ENCODE data around the gene GLT1D1.

GLT1D1 gene

GRCh38 chr12:128823216-128823915, 29.9 kb upstream of the GLT1D1 start:
- H3K4me3 ChIP-seq (replicated peaks; ENCODE audit: low read depth, low read length), result peak overlapping the region; percentile 90

GRCh38 chr12:128823916-128824839, 29.1 kb upstream of the GLT1D1 start, which contains the start of gene SLC15A4:
Gene SLC15A4, minus strand, starts transcription at chr12:128823958. Its CDS starts 15 bp downstream, at chr12:128823943.
- peak; percentile 25 for TF ChIP-seq CTCF (IDR thresholded peaks at IDR 0.05; ENCODE audit: low read length, missing control alignments)
- peak; percentile 90 for DNase-seq (ENCODE audit: low read depth)
- peak within 1 kb of the TSS; percentile 90 for H3K4me3 ChIP-seq (replicated peaks; ENCODE audit: low read depth, low read length)

More at GRCh38 chr12:128823216-128823915, 29.9 kb upstream of the GLT1D1 start:
- TF ChIP-seq CTCF (IDR thresholded peaks at IDR 0.05; ENCODE audit: low read length, missing control alignments), result no peak
- DNase-seq (ENCODE audit: low read depth), result no peak

GRCh38 chr12:128825835-128826234, 27.4 kb upstream of the GLT1D1 start:
- no peak for DNase-seq (ENCODE audit: low read depth)
- TF ChIP-seq CTCF (IDR thresholded peaks at IDR 0.05; ENCODE audit: low read length, missing control alignments), result no peak
- no peak overlapping the region for H3K4me3 ChIP-seq (replicated peaks; ENCODE audit: low read depth, low read length)

- TF ChIP-seq CTCF (IDR thresholded peaks at IDR 0.05; ENCODE audit: low read length, missing control alignments), result no peak
- no peak overlapping the region for H3K4me3 ChIP-seq (replicated peaks; ENCODE audit: low read depth, low read length)
Measured at GRCh38 chr12:128827724-128828123, 25.6 kb upstream of the GLT1D1 start.

GRCh38 chr12:128829861-128830504, 23.3 kb upstream of the GLT1D1 start:
- no peak overlapping the region for H3K4me3 ChIP-seq (replicated peaks; ENCODE audit: low read depth, low read length)
- TF ChIP-seq CTCF (IDR thresholded peaks at IDR 0.05; ENCODE audit: low read length, missing control alignments), result no peak
- DNase-seq (ENCODE audit: low read depth), result no peak

More at GRCh38 chr12:128827724-128828123, 25.6 kb upstream of the GLT1D1 start:
- DNase-seq (ENCODE audit: low read depth), result no peak

GRCh38 chr12:128830505-128830893, 22.8 kb upstream of the GLT1D1 start:
- DNase-seq (ENCODE audit: low read depth), result no peak
- TF ChIP-seq CTCF (IDR thresholded peaks at IDR 0.05; ENCODE audit: low read length, missing control alignments), result no peak
- H3K4me3 ChIP-seq (replicated peaks; ENCODE audit: low read depth, low read length), result no peak overlapping the region
